GM06990 (cell line): ENCODE data around the gene BCAR1.

Experiments used
- DNase-seq: peaks from one replicate; pipeline ENCODE4 v3.0.0-alpha.2; 2011; ENCODE audit not compliant: insufficient read length; ENCODE audit errors: extremely low read depth
- H3K27me3 ChIP-seq: replicated peaks from 2 replicates; pipeline ENCODE4 v1.6.0; 2011; ENCODE audit warnings: low read length; ENCODE audit not compliant: control insufficient read depth, insufficient read depth
- H3K36me3 ChIP-seq: 2 replicates; pipeline ENCODE4 v1.5.1; 2011; ENCODE audit warnings: low read length; ENCODE audit not compliant: control insufficient read depth, insufficient read depth
- H3K4me3 ChIP-seq: replicated peaks from 2 replicates; pipeline ENCODE4 v1.5.1; 2011; ENCODE audit warnings: low read depth, mild to moderate bottlenecking, control low read depth, low read length
- TF ChIP-seq, protein P1 (sequence below): IDR thresholded peaks from 2 replicates; pipeline ENCODE4 v1.5.1; 2011; ENCODE audit warnings: low read length, control low read depth, mild to moderate bottlenecking, inconsistent platforms; ENCODE audit not compliant: insufficient read depth, poor library complexity, severe bottlenecking

BCAR1 gene, protein sequence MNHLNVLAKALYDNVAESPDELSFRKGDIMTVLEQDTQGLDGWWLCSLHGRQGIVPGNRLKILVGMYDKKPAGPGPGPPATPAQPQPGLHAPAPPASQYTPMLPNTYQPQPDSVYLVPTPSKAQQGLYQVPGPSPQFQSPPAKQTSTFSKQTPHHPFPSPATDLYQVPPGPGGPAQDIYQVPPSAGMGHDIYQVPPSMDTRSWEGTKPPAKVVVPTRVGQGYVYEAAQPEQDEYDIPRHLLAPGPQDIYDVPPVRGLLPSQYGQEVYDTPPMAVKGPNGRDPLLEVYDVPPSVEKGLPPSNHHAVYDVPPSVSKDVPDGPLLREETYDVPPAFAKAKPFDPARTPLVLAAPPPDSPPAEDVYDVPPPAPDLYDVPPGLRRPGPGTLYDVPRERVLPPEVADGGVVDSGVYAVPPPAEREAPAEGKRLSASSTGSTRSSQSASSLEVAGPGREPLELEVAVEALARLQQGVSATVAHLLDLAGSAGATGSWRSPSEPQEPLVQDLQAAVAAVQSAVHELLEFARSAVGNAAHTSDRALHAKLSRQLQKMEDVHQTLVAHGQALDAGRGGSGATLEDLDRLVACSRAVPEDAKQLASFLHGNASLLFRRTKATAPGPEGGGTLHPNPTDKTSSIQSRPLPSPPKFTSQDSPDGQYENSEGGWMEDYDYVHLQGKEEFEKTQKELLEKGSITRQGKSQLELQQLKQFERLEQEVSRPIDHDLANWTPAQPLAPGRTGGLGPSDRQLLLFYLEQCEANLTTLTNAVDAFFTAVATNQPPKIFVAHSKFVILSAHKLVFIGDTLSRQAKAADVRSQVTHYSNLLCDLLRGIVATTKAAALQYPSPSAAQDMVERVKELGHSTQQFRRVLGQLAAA

DNA sequence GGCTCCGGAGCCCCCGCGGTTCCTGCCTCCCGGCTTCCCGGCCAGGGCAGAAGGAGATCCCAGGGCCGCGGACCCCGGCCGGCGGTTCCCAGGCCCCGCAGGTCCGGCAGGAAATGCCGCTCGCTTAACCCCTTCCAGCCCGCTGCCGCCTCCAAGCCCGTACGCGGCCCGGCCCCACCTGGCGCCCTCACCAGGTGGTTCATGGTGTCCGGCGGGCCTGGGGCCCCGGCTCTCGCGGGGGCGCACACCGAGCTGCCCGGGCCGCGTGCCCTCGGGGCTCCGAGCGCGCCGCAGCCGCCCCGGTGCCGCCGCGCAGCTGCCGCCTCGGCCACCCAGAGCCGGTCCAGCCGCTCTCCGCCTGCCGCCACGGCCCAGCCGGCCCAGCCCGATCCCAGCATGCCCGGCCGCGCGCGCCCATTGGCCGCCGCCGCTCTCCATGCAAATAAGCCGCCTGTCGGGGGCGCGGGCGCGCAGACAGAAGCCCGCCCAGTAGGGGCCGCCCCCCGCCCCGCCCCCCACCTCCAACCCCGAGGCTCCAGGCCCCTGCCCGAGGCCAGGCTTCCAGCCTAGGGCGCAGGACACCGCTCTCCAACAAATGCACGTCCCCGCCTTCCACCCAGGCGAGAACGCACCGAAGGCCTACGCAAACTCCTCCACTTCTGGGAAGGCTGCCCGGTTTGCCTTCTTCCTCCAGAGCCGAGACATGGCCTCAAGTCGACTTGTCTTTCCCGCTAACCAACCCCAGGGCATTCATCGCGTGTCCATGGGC is at the start of gene BCAR1:
Gene BCAR1 (minus strand): TSS at position 345 of the 769 bp plus-strand sequence. CDS start 142 bp downstream, at position 203.
- no peaks in the 10 kb centered on the region for H3K27me3 ChIP-seq
- DNase-seq, result peak; percentile 81

GRCh38 chr16:75298267-75298666 is 46.8 kb upstream of the BCAR1 start:
- Histone ChIP-seq H3K27me3 (no peaks in the 10 kb centered on the region), H3K36me3 (no peaks in the 10 kb centered on the region; the same call in 1 of the 2 replicates), H3K4me3 (no peak overlapping the region)
- TF ChIP-seq, protein P1, sequence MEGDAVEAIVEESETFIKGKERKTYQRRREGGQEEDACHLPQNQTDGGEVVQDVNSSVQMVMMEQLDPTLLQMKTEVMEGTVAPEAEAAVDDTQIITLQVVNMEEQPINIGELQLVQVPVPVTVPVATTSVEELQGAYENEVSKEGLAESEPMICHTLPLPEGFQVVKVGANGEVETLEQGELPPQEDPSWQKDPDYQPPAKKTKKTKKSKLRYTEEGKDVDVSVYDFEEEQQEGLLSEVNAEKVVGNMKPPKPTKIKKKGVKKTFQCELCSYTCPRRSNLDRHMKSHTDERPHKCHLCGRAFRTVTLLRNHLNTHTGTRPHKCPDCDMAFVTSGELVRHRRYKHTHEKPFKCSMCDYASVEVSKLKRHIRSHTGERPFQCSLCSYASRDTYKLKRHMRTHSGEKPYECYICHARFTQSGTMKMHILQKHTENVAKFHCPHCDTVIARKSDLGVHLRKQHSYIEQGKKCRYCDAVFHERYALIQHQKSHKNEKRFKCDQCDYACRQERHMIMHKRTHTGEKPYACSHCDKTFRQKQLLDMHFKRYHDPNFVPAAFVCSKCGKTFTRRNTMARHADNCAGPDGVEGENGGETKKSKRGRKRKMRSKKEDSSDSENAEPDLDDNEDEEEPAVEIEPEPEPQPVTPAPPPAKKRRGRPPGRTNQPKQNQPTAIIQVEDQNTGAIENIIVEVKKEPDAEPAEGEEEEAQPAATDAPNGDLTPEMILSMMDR, result no peak
- no peak for DNase-seq

More for the DNA sequence above, at the start of gene BCAR1:
- peak within 1 kb of the TSS; percentile 76 for H3K4me3 ChIP-seq
- H3K36me3 ChIP-seq, result no peaks in the 10 kb centered on the region; the same call in none of the 2 replicates
- TF ChIP-seq, protein P1, result no peak

- TF ChIP-seq, protein P1, result no peak
- Histone ChIP-seq H3K36me3 (no peaks in the 10 kb centered on the region; the same call in 1 of the 2 replicates), H3K27me3 (no peaks in the 10 kb centered on the region), H3K4me3 (no peak overlapping the region)
- no peak for DNase-seq
Measured at GRCh38 chr16:75296606-75297005, 45.2 kb upstream of the BCAR1 start.

GRCh38 chr16:75294773-75295459 is 43.5 kb upstream of the BCAR1 start:
- H3K36me3 ChIP-seq, result no peaks in the 10 kb centered on the region; the same call in none of the 2 replicates
- no peak overlapping the region for H3K4me3 ChIP-seq
- TF ChIP-seq, protein P1, result no peak
- no peaks in the 10 kb centered on the region for H3K27me3 ChIP-seq
- DNase-seq, result no peak

DNA sequence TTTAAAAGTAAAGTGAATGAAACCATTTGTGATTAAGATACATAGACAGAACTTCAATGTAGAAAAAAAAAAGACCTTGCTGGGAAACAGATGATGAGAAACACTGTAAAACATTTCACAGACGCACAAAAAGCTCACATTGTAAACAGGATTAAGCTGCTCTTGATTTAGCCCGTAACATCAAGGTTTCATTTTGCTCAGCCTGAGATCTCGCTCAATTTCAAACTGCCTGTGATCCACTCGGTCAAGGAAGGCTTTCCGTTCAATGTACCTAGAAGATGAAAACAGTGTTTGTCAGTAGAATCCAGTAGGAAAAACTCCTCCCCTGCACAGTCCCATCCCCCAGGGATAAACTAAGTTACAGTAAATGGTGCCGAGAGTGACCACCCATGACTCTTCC is 42.3 kb upstream of the BCAR1 start:
- H3K36me3 ChIP-seq, result no peaks in the 10 kb centered on the region; the same call in none of the 2 replicates
- DNase-seq, result no peak
- H3K27me3 ChIP-seq, result no peaks in the 10 kb centered on the region
- H3K4me3 ChIP-seq, result no peak overlapping the region
- TF ChIP-seq, protein P1, result no peak
